ENCODE data around the gene PITPNM1. TPM values are rescaled to one million over a fixed set of nuclear protein-coding genes. Genes with fewer than 3 reads are reported as not detected.

The PITPNM1 gene
- total RNA-seq = 17.0 and 20.1 TPM in 2 replicates

DNA sequence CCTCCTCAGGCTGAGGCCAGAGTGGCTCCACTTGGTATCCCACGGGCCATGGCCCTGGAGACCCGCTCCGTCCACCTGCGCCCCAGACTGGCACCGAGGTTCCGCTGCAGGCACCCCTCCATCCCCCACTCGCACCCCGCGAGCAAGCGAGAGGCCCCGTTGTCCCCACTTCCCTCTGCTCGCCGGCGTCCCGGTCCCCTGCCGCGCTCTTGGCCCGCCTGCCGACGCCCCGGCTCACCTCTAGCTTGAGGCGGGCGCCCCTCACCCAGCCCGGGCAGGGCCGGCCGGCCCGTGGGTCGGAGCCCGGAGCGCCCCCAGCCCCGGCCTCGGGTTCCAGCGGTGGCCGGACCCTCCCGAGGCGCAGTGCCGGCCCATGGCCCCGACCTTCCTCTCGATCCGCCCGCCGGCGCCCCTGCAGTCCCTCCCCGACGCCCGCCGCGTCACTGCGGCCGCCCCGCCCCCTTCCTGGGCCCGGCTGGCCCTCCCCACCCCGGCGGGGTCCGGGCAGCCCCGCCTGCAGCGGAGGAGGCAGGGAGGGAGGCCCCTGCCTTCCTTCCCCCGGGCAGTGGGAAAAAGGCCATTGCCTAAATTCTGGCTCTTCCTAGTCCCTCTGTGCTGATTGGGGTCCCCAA, at the start of gene PITPNM1:
PITPNM1 (minus strand) TSS at position 414 of the 632 bp plus-strand sequence. CDS start 1,183 bp downstream, outside the sequence.

DNA sequence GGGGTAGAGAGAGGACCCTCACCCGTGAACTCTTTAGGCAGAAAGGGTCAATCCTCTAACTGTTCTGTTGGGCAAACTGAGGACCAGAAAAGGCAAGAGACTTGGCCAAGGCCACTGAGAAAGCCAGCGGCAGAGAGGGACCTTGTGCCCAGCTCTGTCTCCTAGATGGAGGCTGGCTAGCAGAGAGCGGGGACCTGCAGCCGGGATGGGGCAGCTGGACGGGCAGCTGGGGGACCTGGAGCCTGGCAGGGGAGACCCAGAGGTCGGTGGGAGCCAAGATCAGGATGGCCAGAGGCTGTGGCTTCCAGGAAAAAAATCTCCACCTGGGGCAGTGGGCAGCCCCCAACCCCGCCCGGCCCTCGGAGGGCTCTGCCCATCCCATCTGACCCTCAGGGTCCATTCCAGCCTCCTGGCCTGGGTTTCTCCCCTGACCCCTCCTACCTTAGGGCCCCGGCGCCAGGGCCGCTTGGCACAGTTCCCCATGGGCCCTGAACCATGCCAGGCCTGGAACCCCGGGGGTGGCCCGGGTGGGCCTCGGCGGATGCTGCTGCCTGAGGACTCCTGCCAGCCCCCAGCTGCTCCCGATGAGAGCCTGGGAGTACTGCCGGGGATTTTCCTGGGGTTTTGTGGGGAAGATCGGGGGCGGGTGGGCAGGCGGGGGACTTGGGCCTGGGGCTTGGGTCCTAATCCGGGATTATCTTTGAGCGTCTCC, 17.8 kb upstream of the PITPNM1 start, which contains the start of gene CABP2:
CABP2 (minus strand) TSS at position 603 of the 712 bp plus-strand sequence; CDS start at position 483, 120 bp downstream.

GRCh38 chr11:67507864-67508485, 2.8 kb upstream of the PITPNM1 start, which contains the start of gene CDK2AP2:
Gene CDK2AP2, minus strand, starts transcription at chr11:67508162. Its CDS starts 80 bp downstream, at chr11:67508082.

GRCh38 chr11:67482827-67483798, 22.1 kb downstream of the PITPNM1 start, which contains the start of gene AIP:
Gene AIP, plus strand, starts transcription at chr11:67483026. Its CDS starts 133 bp downstream, at chr11:67483159.

GRCh38 chr11:67468759-67469507, 36.2 kb downstream of the PITPNM1 start, which contains the start of gene TMEM134:
Gene TMEM134, minus strand, starts transcription at chr11:67469251. Its CDS starts 59 bp downstream, at chr11:67469192.

GRCh38 chr11:67455054-67455453, 50.1 kb downstream of the PITPNM1 start, which contains the start of gene CABP4:
Gene CABP4, plus strand, starts transcription at chr11:67455354. Its CDS starts 70 bp downstream, at chr11:67455424.

DNA sequence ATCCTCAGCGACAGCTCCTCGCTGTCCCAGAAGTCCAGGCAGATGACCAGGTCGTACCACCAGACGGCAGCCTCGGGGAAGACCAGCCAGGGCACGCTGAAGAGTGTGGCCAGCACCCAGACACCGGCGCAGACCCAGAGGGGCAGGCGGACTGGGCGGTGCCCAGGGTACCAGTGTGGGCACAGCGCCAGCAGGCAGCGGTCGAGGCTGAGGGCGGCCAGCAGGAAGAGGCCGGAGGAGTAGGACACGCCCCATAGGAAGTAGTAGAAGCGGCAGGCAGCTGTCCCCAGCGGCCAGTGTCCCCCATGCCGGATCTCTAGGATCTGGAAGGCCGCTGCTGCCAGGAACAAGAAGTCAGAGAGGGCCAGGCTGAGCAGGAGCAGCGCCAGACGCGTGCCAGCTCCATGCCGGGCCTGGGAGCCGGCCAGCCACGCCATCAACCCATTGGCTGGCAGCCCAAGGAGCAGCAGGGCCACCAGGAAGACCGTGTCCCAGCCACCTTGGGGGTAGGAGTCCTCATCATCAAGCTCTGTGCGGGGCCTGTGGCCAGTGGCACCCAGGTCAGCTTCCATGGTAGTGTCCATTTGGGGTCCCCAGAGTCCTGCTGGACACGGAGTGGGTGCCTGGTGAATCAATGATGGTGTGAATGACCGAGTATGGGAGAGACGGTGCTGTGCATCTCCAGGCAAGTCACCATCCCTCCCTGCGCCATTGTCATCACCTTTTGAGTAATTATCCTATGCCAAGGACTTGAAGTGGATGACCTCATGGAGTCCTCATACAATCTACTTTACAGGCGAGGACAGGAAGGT, 52.8 kb downstream of the PITPNM1 start, which contains the start of gene GPR152:
GPR152 (minus strand) TSS at position 589 of the 812 bp plus-strand sequence; CDS start at position 584, 5 bp downstream.

Other genes starting within 250 kb of the PITPNM1 start
- gene GRK2, start 238.9 kb downstream of the PITPNM1 start, total RNA-seq = 25.4 and 28.3 TPM in 2 replicates
- gene ANKRD13D, start 216.1 kb downstream of the PITPNM1 start, total RNA-seq = 16.6 and 29.9 TPM in 2 replicates
- gene SSH3, start 201.8 kb downstream of the PITPNM1 start, total RNA-seq = 22.4 and 23.3 TPM in 2 replicates
- gene POLD4, start 151.8 kb downstream of the PITPNM1 start, total RNA-seq = 91.0 and 113 TPM in 2 replicates
- 8.2 and 8.4 TPM in 2 replicates for gene CLCF1, start 131.8 kb downstream of the PITPNM1 start, total RNA-seq
- 4.2 and 7.1 TPM in 2 replicates for gene RAD9A, start 113.4 kb downstream of the PITPNM1 start, total RNA-seq
- gene PPP1CA, start 103.5 kb downstream of the PITPNM1 start, total RNA-seq = 105 and 122 TPM in 2 replicates
- not detected in 2 replicates for gene TBC1D10C, start 101.3 kb downstream of the PITPNM1 start, total RNA-seq
- gene CARNS1, start 89.7 kb downstream of the PITPNM1 start, total RNA-seq = 0.05 TPM in 1 of 2 replicates, not detected in the other
- 14.9 and 28.5 TPM in 2 replicates for gene RPS6KB2, start 76.9 kb downstream of the PITPNM1 start, total RNA-seq
- not detected in 2 replicates for gene PTPRCAP, start 67.7 kb downstream of the PITPNM1 start, total RNA-seq
- gene CORO1B, start 61.9 kb downstream of the PITPNM1 start, total RNA-seq = 62.4 and 70.1 TPM in 2 replicates
- gene GPR152, start 52.6 kb downstream of the PITPNM1 start, total RNA-seq = not detected in 2 replicates
- not detected in 2 replicates for gene CABP4, start 50.0 kb downstream of the PITPNM1 start, total RNA-seq
- 67.5 and 69.0 TPM in 2 replicates for gene TMEM134, start 36.1 kb downstream of the PITPNM1 start, total RNA-seq
- gene AIP, start 22.3 kb downstream of the PITPNM1 start, total RNA-seq = 46.8 and 62.4 TPM in 2 replicates
- gene CDK2AP2, start 2.8 kb upstream of the PITPNM1 start, total RNA-seq = 29.5 and 35.6 TPM in 2 replicates
- gene CABP2, start 18.1 kb upstream of the PITPNM1 start, total RNA-seq = not detected in 2 replicates
- gene GSTP1, start 78.4 kb upstream of the PITPNM1 start, total RNA-seq = 422 and 531 TPM in 2 replicates
- gene NDUFV1, start 101.6 kb upstream of the PITPNM1 start, total RNA-seq = 131 and 145 TPM in 2 replicates
- 5.0 and 9.0 TPM in 2 replicates for gene NUDT8, start 124.6 kb upstream of the PITPNM1 start, total RNA-seq
- not detected in 2 replicates for gene TBX10, start 134.4 kb upstream of the PITPNM1 start, total RNA-seq
- gene ACY3, start 145.4 kb upstream of the PITPNM1 start, total RNA-seq = not detected in 2 replicates
- gene ALDH3B2, start 169.3 kb upstream of the PITPNM1 start, total RNA-seq = not detected in 2 replicates

All from cardiac ventricle fibroblast (primary cell).